ENCODE results near the gene MXD4. TPM values are rescaled to one million over a fixed set of nuclear protein-coding genes. Genes with fewer than 3 reads are reported as not detected.

The MXD4 gene
- total RNA-seq, 1 donor from 2014 or later: 31.5 TPM

GRCh38 chr4:2257361-2258081 lies 4.4 kb downstream of the MXD4 start:
- ATAC-seq (ENCODE audit: poor library complexity): no peak
- intact Hi-C loops (cut with DNase I): no loop called here
- DNase-seq: peak; percentile 43

GRCh38 chr4:2256781-2257191 lies 5.1 kb downstream of the MXD4 start:
- ATAC-seq (ENCODE audit: poor library complexity) (peak; percentile 30), DNase-seq (peak; percentile 77)
- intact Hi-C loops (cut with DNase I): no loop called here

DNA sequence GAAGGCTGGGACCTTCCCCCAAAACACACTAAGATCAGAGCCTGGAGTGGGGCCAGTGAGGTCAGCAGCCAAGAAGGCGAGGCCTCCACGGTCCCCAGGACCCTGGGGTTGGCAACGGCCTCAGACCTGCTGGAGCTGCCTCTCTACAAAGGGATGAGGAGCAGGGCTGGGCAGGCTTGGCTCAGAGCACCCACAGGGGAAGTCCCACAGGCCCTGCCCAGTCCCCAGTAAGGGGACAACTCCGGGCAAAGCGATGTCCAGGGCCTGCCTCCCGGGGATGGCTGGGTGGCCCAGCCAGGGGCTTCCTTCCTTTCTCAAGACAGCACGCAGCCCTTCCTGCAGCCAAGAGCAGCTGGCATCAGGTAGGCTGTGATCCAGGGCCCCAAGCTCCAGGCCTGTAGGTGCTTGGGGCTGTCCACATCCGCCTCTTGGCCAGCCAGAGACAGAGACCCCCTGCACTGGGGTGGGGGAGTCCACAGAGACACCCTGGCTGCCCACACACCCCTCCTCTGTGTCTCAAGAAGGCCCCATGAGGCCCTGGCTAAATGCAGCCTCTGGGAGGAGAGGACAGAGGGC lies 5.7 kb downstream of the MXD4 start:
- DNase-seq (peak; percentile 76), ATAC-seq (ENCODE audit: poor library complexity) (peak; percentile 41)
- intact Hi-C loops (cut with DNase I): no loop called here

GRCh38 chr4:2255501-2256155 lies 6.3 kb downstream of the MXD4 start:
- ATAC-seq (ENCODE audit: poor library complexity) (peak; percentile 26), DNase-seq (peak; percentile 67)
- intact Hi-C loops (cut with DNase I): no loop called here

DNA sequence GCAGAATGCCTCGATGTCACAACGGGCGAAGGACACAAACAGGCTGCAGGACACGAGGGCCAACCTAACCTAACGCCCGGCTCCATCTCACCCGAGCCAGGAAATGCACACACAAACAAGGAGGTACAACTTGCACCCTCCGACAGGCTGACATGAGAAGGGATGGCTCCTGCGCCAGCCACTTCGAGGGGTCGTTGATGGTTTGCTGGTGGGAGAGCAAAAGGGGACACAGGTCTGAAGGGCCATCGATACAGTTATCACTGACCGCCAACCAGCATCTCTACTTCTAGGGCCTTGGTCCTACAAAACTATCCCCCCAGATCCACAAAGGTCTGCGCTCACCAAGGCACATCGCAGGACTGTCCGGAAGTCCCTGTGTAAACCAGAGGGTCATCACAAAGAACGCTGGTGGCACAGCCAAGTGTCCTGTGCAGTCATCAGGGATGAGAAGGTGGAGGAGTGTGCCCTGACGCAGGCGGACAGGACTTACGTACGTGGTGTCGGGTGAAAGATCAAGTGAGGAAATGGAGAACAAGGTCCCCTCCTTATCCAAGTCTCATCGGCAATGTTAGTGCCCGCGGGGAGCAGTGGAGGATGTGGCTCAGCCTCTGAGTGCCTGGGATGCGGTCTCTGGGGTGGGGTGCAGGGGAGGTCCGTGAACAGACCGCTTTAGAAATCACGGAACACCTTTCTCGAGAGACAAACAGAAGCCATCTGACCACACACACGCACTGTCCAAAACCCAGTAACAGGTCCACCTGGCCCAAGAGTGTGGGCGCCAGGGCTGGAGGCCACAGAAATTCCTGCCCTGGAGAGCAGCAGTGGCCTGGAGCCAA lies 7.0 kb downstream of the MXD4 start:
- intact Hi-C loops (cut with DNase I): no loop called here
- ATAC-seq (ENCODE audit: poor library complexity): no peak
- peak; percentile 36 for DNase-seq

GRCh38 chr4:2253160-2254084 lies 8.5 kb downstream of the MXD4 start:
- ATAC-seq (ENCODE audit: poor library complexity) (no peak), DNase-seq (peak; percentile 37)
- intact Hi-C loops (cut with DNase I): no loop called here

DNA sequence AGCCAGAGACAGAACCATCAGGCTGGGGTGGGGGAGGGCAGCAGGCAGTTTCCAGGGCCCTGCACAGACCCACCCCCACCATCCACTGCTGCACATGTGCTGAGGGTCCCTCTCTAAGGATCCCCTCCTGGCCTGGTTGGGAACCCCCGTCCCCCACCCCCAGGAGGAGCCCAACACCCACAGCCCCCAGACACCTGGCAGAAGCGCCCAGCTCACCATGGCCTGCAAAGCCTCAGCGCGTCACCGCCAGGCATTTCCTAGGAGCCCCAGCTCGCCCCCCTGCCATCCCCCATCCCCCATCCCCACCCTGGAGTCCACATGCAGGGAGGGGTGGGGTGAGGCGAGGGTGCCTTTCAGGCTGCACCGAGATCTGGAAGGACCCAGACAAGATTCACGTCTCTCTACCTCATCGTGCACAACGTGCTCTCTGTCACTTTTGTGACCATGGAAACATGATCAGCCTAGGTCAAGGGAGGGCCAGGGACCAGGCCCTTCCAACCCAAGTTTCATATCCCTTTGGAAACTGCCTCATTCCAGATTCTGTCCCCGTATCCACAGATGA lies 9.3 kb downstream of the MXD4 start:
- DNase-seq (no peak), ATAC-seq (ENCODE audit: poor library complexity) (no peak)
- intact Hi-C loops (cut with DNase I): no loop called here

GRCh38 chr4:2251795-2252529 lies 9.9 kb downstream of the MXD4 start:
- no peak for DNase-seq
- intact Hi-C loops (cut with DNase I): no loop called here

GRCh38 chr4:2251073-2251794 lies 10.7 kb downstream of the MXD4 start:
- intact Hi-C loops (cut with DNase I): no loop called here
- ATAC-seq (ENCODE audit: poor library complexity) (no peak), DNase-seq (no peak)

More at GRCh38 chr4:2251795-2252529, 9.9 kb downstream of the MXD4 start:
- no peak for ATAC-seq (ENCODE audit: poor library complexity)

GRCh38 chr4:2250357-2251072 lies 11.4 kb downstream of the MXD4 start:
- DNase-seq: no peak
- ATAC-seq (ENCODE audit: poor library complexity): no peak
- intact Hi-C loops (cut with DNase I): no loop called here

DNA sequence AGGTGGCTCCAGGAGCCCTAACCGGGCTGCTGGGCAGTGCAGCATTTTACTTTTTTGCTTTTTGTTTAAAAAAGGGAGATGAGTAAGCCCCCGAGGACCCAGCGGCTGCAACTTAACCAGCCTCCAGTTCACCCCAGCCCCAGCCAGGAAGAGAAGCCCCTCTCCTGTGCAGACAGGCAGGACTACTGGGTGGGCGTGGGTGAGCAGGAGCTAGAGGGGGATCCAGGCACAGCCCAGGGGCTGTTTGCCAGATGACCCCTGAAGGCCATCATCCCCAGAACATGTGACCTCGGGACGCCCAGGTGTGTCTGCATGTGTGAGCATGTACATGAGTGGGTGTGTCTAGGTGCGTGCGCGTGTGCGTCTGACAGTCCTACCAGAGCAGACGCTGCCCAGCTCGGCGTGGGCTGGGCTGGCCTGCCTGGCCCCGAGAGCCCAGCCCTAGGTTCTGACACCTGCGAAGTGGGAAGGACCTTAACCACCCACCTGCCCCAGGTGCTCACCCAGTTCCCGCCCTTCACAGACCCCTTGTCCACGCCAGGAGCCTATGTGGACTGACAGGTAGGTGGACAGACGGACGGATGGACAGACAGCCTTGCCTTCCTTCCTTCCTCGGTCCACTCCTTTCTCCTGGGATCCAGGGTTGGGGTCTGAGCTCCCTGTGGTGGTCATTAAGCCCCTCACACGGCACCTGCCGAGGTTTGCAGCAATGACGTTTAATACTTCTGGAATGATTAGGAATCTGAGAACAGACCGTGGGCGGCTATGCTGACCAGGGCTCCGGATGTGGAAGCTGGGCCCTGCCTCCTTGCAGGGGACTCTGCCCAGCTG lies 12.2 kb downstream of the MXD4 start:
- DNase-seq: no peak
- ATAC-seq (ENCODE audit: poor library complexity): no peak
- intact Hi-C loops (cut with DNase I): no loop called here

DNA sequence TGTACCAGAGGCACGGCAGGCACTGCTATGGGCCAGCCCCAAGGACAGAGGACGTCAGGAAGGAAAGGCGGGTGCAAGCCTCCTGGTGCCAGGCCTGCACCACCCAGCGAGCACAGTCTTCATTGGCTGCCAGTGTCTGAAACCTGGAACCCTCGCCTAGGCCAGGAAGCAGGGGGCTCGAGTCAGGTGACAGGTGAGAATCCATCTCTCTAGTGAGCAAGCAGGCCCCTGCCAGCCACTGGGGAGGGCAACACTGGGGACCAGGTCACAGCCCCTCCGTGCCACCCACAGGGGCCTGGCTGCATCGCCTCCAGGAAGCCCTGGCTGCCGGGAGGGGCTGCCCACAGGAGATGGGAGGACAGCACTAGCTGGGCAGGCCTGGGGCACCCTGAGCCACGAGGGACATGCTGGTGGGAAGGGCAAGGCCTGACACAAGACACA lies 13.1 kb downstream of the MXD4 start:
- ATAC-seq (ENCODE audit: poor library complexity) (no peak), DNase-seq (peak; percentile 37)
- intact Hi-C loops (cut with DNase I): no loop called here

GRCh38 chr4:2248044-2248780 lies 13.7 kb downstream of the MXD4 start:
- DNase-seq: peak; percentile 30

More at GRCh38 chr4:2248044-2248780, 13.7 kb downstream of the MXD4 start:
- intact Hi-C loops (cut with DNase I): no loop called here
- no peak for ATAC-seq (ENCODE audit: poor library complexity)

Data from Right ventricle myocardium superior (tissue), 1 donor.